Measurements from ENCODE around the gene CES5A. TPM values are rescaled to one million over a fixed set of nuclear protein-coding genes. Genes with fewer than 3 reads are reported as not detected.

CES5A gene
- polyA plus RNA-seq, 1 donor = not detected

Other genes starting within 250 kb of the CES5A start
- 0.08 TPM for gene SLC6A2, start 219.4 kb downstream of the CES5A start, polyA plus RNA-seq (ENCODE audit: insufficient read length)
- 1.8 TPM for gene CES1, start 42.3 kb downstream of the CES5A start, polyA plus RNA-seq (ENCODE audit: insufficient read length)